Fibroblast of villous mesenchyme (primary cell): ENCODE results near the gene PTPRN2. TPM values are rescaled to one million over a fixed set of nuclear protein-coding genes. Genes with fewer than 3 reads are reported as not detected.

ENCODE experiments used
- DNase-seq: peaks from one replicate; pipeline ENCODE4 v3.0.0-alpha.2; 2010; ENCODE audit warnings: low read depth
- H3K4me3 ChIP-seq: 2 replicates; pipeline ENCODE4 v1.5.1; 2011; ENCODE audit warnings: low read depth, mild to moderate bottlenecking, low read length
- CTCF ChIP-seq: IDR thresholded peaks from 2 replicates; pipeline ENCODE4 v1.5.1; 2012; ENCODE audit warnings: low read depth, mild to moderate bottlenecking, low read length; ENCODE audit not compliant: insufficient read depth
- total RNA-seq: library from RNA; depleted of rRNA; stranded (reverse); fragments of >200 nt; gene quantifications from 2 replicates; pipeline ENCODE4 v1.2.3, GENCODE V29; 2012

The PTPRN2 gene
- total RNA-seq, 1 donor, result not detected

- no peak overlapping the region for H3K4me3 ChIP-seq
- no peak for TF ChIP-seq CTCF
- DNase-seq, result no peak
Measured at GRCh38 chr7:158247758-158248487, 339.7 kb downstream of the PTPRN2 start.

GRCh38 chr7:158246960-158247673 lies 340.5 kb downstream of the PTPRN2 start:
- no peak for DNase-seq
- no peak overlapping the region for H3K4me3 ChIP-seq
- TF ChIP-seq CTCF, result no peak

GRCh38 chr7:158246272-158246959 lies 341.2 kb downstream of the PTPRN2 start:
- no peak for DNase-seq
- no peak overlapping the region for H3K4me3 ChIP-seq
- no peak for TF ChIP-seq CTCF

GRCh38 chr7:158245724-158246041 lies 341.9 kb downstream of the PTPRN2 start:
- no peak for DNase-seq
- H3K4me3 ChIP-seq, result no peak overlapping the region
- no peak for TF ChIP-seq CTCF

- DNase-seq, result no peak
- no peak for TF ChIP-seq CTCF
- no peak overlapping the region for H3K4me3 ChIP-seq
Measured at GRCh38 chr7:158244873-158245723, 342.5 kb downstream of the PTPRN2 start.

GRCh38 chr7:158244430-158244829 lies 343.2 kb downstream of the PTPRN2 start:
- no peak overlapping the region for H3K4me3 ChIP-seq
- TF ChIP-seq CTCF, result no peak
- DNase-seq, result no peak
